Suprapubic skin (tissue), 4 donors: ENCODE results near the gene TBX10. TPM values are rescaled to one million over a fixed set of nuclear protein-coding genes. Genes with fewer than 3 reads are reported as not detected.

ENCODE experiments used
- DNase-seq, 2 donors: peaks; one replicate each; pipeline ENCODE4 v3.0.0-alpha.2; 2019; ENCODE audit warnings: low spot score in 2 of 2
- H3K27ac ChIP-seq: fragments of 200-600 bp; sonication (generic); one replicate; pipeline ENCODE4 v1.5.1; 2019
- H3K27me3 ChIP-seq: fragments of 200-600 bp; sonication (generic); one replicate; pipeline ENCODE4 v1.5.1; 2019
- H3K36me3 ChIP-seq: fragments of 200-600 bp; sonication (generic); one replicate; pipeline ENCODE4 v1.5.1; 2019
- H3K4me1 ChIP-seq: fragments of 200-600 bp; sonication (generic); one replicate; pipeline ENCODE4 v1.5.1; 2019
- H3K4me3 ChIP-seq: fragments of 200-600 bp; sonication (generic); one replicate; pipeline ENCODE4 v1.5.1; 2019; ENCODE audit warnings: mild to moderate bottlenecking
- H3K9me3 ChIP-seq: fragments of 200-600 bp; sonication (generic); one replicate; pipeline ENCODE4 v1.5.1; 2019
- EP300 ChIP-seq: sonication (generic); formaldehyde crosslinking; IDR thresholded peaks from one replicate; pipeline ENCODE4 v1.6.1; 2017; ENCODE audit warnings: antibody characterized with exemption
- POLR2A ChIP-seq, 2 donors: fragments of 450-650 bp; IDR thresholded peaks; one replicate each; pipeline ENCODE4 v1.6.1; 2017; ENCODE audit warnings: antibody characterized with exemption in 2 of 2, mild to moderate bottlenecking in 2 of 2, moderate library complexity in 2 of 2
- POLR2AphosphoS5 ChIP-seq, 3 donors: sonication (generic); formaldehyde crosslinking; IDR thresholded peaks; one replicate each; pipeline ENCODE4 v1.6.1; 2017; ENCODE audit warnings: antibody characterized with exemption in 3 of 3
- WGBS: methylation state at CpG from one replicate; pipeline ENCODE4 v1.1.5; 2018; 5-methylcytosine and 5-hydroxymethylcytosine counted together
- total RNA-seq, 4 donors: library from RNA; depleted of rRNA; stranded (reverse); fragments of >200 nt; gene quantifications; one replicate each; pipeline ENCODE4 v1.1.0, GENCODE V29; 2016
- TF ChIP-seq, protein P1 (sequence below), 2 donors: fragments of 200-600 bp in 1 of 2; fragments of 450-650 bp in 1 of 2; sonication (generic) in 1 of 2; IDR thresholded peaks; one replicate each; pipeline ENCODE4 v1.5.1; 2016 to 2019; ENCODE audit warnings: antibody characterized with exemption in 2 of 2, mild to moderate bottlenecking in 1 of 2, moderate library complexity in 1 of 2

Gene TBX10
- total RNA-seq, 4 donors from 2014 or later, result not detected

- Histone ChIP-seq H3K9me3 (no peaks in the 10 kb centered on the region), H3K27ac (no peak overlapping the region), H3K4me1 (peaks cover 50% of the 10 kb centered on the region), H3K36me3 (peaks cover 51% of the 10 kb centered on the region), H3K27me3 (peaks cover 13% of the 10 kb centered on the region), H3K4me3 (no peak overlapping the region)
- DNase-seq, result no peak
- 78% methylated on average over 4 of the region's 14 CpGs for WGBS
- TF ChIP-seq, protein P1, sequence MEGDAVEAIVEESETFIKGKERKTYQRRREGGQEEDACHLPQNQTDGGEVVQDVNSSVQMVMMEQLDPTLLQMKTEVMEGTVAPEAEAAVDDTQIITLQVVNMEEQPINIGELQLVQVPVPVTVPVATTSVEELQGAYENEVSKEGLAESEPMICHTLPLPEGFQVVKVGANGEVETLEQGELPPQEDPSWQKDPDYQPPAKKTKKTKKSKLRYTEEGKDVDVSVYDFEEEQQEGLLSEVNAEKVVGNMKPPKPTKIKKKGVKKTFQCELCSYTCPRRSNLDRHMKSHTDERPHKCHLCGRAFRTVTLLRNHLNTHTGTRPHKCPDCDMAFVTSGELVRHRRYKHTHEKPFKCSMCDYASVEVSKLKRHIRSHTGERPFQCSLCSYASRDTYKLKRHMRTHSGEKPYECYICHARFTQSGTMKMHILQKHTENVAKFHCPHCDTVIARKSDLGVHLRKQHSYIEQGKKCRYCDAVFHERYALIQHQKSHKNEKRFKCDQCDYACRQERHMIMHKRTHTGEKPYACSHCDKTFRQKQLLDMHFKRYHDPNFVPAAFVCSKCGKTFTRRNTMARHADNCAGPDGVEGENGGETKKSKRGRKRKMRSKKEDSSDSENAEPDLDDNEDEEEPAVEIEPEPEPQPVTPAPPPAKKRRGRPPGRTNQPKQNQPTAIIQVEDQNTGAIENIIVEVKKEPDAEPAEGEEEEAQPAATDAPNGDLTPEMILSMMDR (IDR thresholded peaks at IDR 0.05), result no peak
- TF ChIP-seq POLR2AphosphoS5 (IDR thresholded peaks at IDR 0.05), result no peak
- no peak for TF ChIP-seq POLR2A (IDR thresholded peaks at IDR 0.05)
- no peak for TF ChIP-seq EP300
Measured at GRCh38 chr11:67611165-67611564, 28.4 kb downstream of the TBX10 start.

GRCh38 chr11:67610302-67610868 lies 29.2 kb downstream of the TBX10 start:
- 79% methylated on average over 9 of the region's 15 CpGs for WGBS
- TF ChIP-seq, protein P1 (IDR thresholded peaks at IDR 0.05), result no peak
- no peak for TF ChIP-seq POLR2A (IDR thresholded peaks at IDR 0.05)
- no peak for TF ChIP-seq EP300
- no peak for TF ChIP-seq POLR2AphosphoS5 (IDR thresholded peaks at IDR 0.05)

GRCh38 chr11:67609316-67609715 lies 30.2 kb downstream of the TBX10 start:
- H3K9me3 ChIP-seq, result no peaks in the 10 kb centered on the region
- no peak for DNase-seq
- no peaks in the 10 kb centered on the region for H3K27me3 ChIP-seq
- no peak for TF ChIP-seq POLR2A (IDR thresholded peaks at IDR 0.05)
- TF ChIP-seq POLR2AphosphoS5 (IDR thresholded peaks at IDR 0.05), result no peak
- TF ChIP-seq, protein P1 (IDR thresholded peaks at IDR 0.05), result no peak
- TF ChIP-seq EP300, result no peak
- H3K4me3 ChIP-seq, result no peak overlapping the region
- WGBS, result 89% methylated on average over 10 of the region's 10 CpGs
- no peak overlapping the region for H3K27ac ChIP-seq
- H3K4me1 ChIP-seq, result peaks cover 39% of the 10 kb centered on the region
- H3K36me3 ChIP-seq, result peaks cover 51% of the 10 kb centered on the region

More at GRCh38 chr11:67610302-67610868, 29.2 kb downstream of the TBX10 start:
- Histone ChIP-seq H3K4me1 (peaks cover 47% of the 10 kb centered on the region), H3K27me3 (peaks cover 6% of the 10 kb centered on the region), H3K27ac (no peak overlapping the region), H3K4me3 (no peak overlapping the region), H3K9me3 (no peaks in the 10 kb centered on the region), H3K36me3 (peaks cover 51% of the 10 kb centered on the region)
- no peak for DNase-seq

DNA sequence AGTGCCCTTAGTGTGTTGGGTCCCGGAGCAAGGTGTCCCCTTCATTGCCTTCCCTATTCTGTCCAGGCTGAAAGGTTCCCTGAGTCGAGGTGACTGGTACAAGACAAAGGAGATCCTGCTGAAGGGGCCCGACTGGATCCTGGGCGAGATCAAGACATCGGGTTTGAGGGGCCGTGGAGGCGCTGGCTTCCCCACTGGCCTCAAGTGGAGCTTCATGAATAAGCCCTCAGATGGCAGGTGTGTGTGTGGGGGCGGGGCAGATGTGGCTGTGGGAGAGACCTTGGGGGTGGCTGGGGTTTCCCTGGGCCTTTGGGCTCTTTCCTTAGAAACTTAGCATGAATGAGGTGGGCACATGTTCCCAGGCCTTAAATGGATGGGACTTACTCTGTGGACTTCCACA lies 31.1 kb downstream of the TBX10 start:
- Histone ChIP-seq H3K4me1 (peaks cover 30% of the 10 kb centered on the region), H3K27ac (no peak overlapping the region), H3K9me3 (no peaks in the 10 kb centered on the region), H3K27me3 (no peaks in the 10 kb centered on the region), H3K4me3 (no peak overlapping the region), H3K36me3 (peaks cover 51% of the 10 kb centered on the region)
- 100% methylated on average over 4 of the region's 8 CpGs for WGBS
- no peak for DNase-seq
- TF ChIP-seq, protein P1 (IDR thresholded peaks at IDR 0.05), result no peak
- no peak for TF ChIP-seq EP300
- no peak for TF ChIP-seq POLR2AphosphoS5 (IDR thresholded peaks at IDR 0.05)
- TF ChIP-seq POLR2A (IDR thresholded peaks at IDR 0.05), result no peak

- H3K4me3 ChIP-seq, result peak overlapping the region; percentile 77
- 52% methylated on average over 9 of the region's 9 CpGs for WGBS
- DNase-seq, result no peak
- H3K36me3 ChIP-seq, result peaks cover 42% of the 10 kb centered on the region
- peaks cover 28% of the 10 kb centered on the region for H3K4me1 ChIP-seq
- H3K27me3 ChIP-seq, result no peaks in the 10 kb centered on the region
- no peaks in the 10 kb centered on the region for H3K9me3 ChIP-seq
- TF ChIP-seq EP300, result no peak
- no peak for TF ChIP-seq POLR2AphosphoS5 (IDR thresholded peaks at IDR 0.05)
- H3K27ac ChIP-seq, result peak overlapping the region; percentile 71
Measured at GRCh38 chr11:67607507-67607906, 32.1 kb downstream of the TBX10 start.
